22Rv1 (cell line): ENCODE measurements around the gene THBS3.

Experiments
- ZFX ChIP-seq: fragments of 450-650 bp; IDR thresholded peaks from 2 replicates; pipeline ENCODE4 v1.6.1; 2017; ENCODE audit warnings: antibody characterized with exemption, borderline replicate concordance
- TF ChIP-seq, protein P1 (sequence below): fragments of 450-650 bp; IDR thresholded peaks from 2 replicates; pipeline ENCODE4 v1.5.1; 2017; ENCODE audit warnings: mild to moderate bottlenecking

DNA sequence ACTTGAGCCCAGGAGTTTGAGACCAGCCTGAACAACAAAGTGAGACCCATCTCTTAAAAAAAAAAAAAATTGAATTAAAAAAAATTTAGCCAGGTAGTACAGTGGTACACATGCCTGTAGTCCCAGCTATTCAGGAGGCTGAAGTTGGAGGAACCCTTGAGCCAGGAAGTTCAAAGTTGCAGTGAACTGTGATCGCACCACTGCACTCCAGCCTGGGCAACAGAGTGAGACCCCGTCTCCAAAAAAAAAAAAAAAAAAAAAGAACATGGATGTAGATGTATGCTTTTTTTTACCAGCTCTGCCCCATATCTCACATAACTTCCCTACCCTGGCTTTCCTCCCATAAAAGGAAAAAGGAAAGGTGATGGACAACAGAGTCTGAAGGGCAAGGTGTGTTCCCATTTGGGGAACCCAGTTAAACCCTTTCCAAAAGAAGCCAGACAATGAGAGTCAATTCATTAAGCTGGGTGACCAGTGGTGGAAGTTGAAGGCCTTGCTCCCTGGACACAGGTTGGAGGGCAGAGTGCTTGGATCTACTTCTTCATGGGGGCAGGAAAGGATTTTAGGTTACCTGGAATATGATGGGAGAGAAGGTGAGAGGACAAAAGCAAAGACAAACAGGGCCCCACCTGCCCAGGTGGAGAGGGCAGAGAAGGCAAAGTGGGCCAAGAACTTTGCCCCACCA, 37.5 kb downstream of the THBS3 start:
- TF ChIP-seq, protein P1, sequence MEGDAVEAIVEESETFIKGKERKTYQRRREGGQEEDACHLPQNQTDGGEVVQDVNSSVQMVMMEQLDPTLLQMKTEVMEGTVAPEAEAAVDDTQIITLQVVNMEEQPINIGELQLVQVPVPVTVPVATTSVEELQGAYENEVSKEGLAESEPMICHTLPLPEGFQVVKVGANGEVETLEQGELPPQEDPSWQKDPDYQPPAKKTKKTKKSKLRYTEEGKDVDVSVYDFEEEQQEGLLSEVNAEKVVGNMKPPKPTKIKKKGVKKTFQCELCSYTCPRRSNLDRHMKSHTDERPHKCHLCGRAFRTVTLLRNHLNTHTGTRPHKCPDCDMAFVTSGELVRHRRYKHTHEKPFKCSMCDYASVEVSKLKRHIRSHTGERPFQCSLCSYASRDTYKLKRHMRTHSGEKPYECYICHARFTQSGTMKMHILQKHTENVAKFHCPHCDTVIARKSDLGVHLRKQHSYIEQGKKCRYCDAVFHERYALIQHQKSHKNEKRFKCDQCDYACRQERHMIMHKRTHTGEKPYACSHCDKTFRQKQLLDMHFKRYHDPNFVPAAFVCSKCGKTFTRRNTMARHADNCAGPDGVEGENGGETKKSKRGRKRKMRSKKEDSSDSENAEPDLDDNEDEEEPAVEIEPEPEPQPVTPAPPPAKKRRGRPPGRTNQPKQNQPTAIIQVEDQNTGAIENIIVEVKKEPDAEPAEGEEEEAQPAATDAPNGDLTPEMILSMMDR, result no peak
- no peak for TF ChIP-seq ZFX
